Activated naive CD8-positive, alpha-beta T cell treated with anti-CD3 and anti-CD28 coated beads, Interleukin-2, amount 10 ng/mL, durations not matched to agents 7 days and 5 days (primary cell): ENCODE data around the gene CTSE. TPM values are rescaled to one million over a fixed set of nuclear protein-coding genes. Genes with fewer than 3 reads are reported as not detected.

Experiments used
- ATAC-seq: fragments of 150-1000 bp; cut with Tn5 transposase; one replicate; pipeline ENCODE4 v1.10.0; 2021; ENCODE audit warnings: low read depth, moderate library complexity
- POLR2A ChIA-PET: fragments of 350-600 bp; sonication (Branson Sonifier 250); formaldehyde crosslinking; loops from one replicate; lab custom pipeline; 2021; ENCODE audit warnings: antibody characterized with exemption; lab: Charles Lee
- DNase-seq: peaks from one replicate; pipeline ENCODE4 v3.0.0; 2021
- H3K27ac Mint-ChIP-seq: one replicate; pipeline ENCODE4 v1.8.0; 2022; ENCODE audit warnings: mild to moderate bottlenecking, mixed read lengths
- H3K27me3 Mint-ChIP-seq: one replicate; pipeline ENCODE4 v1.8.0; 2022; ENCODE audit warnings: mild to moderate bottlenecking, moderate library complexity, mixed read lengths
- H3K36me3 Mint-ChIP-seq: one replicate; pipeline ENCODE4 v1.8.0; 2021; ENCODE audit warnings: mild to moderate bottlenecking, mixed read lengths
- H3K4me1 Mint-ChIP-seq: one replicate; pipeline ENCODE4 v1.8.0; 2021; ENCODE audit warnings: mixed read lengths
- H3K4me3 Mint-ChIP-seq: one replicate; pipeline ENCODE4 v1.8.0; 2022; ENCODE audit warnings: mild to moderate bottlenecking, moderate library complexity, mixed read lengths
- H3K9me3 Mint-ChIP-seq: one replicate; pipeline ENCODE4 v1.8.0; 2021; ENCODE audit warnings: mixed read lengths
- total RNA-seq, 2 experiments: library from RNA; stranded (reverse); gene quantifications; one replicate each; pipeline ENCODE4 v1.2.3, GENCODE V29; 2021

CTSE gene
- total RNA-seq, 2 experiments from 2014 or later: not detected

GRCh38 chr1:205961991-205962820 is 61.5 kb downstream of the CTSE start:
- Mint-ChIP-seq H3K27ac (no peak overlapping the region), H3K9me3 (no peaks in the 10 kb centered on the region), H3K27me3 (peaks cover 13% of the 10 kb centered on the region), H3K4me1 (no peaks in the 10 kb centered on the region), H3K36me3 (no peaks in the 10 kb centered on the region), H3K4me3 (no peak overlapping the region)
- ATAC-seq: no peak
- DNase-seq: no peak
- POLR2A ChIA-PET: no interaction called here

- POLR2A ChIA-PET: no interaction called here
- peaks cover 19% of the 10 kb centered on the region for H3K27me3 Mint-ChIP-seq
- DNase-seq (no peak), ATAC-seq (no peak)
- H3K4me3 Mint-ChIP-seq: no peak overlapping the region
- no peaks in the 10 kb centered on the region for H3K36me3 Mint-ChIP-seq
- H3K27ac Mint-ChIP-seq: no peak overlapping the region
- H3K4me1 Mint-ChIP-seq: no peaks in the 10 kb centered on the region
- no peaks in the 10 kb centered on the region for H3K9me3 Mint-ChIP-seq
Observed at GRCh38 chr1:205961405-205961804, 62.3 kb downstream of the CTSE start.

- POLR2A ChIA-PET: no interaction called here
- Mint-ChIP-seq H3K36me3 (no peaks in the 10 kb centered on the region), H3K9me3 (no peaks in the 10 kb centered on the region), H3K4me3 (no peak overlapping the region), H3K27ac (no peak overlapping the region), H3K27me3 (peaks cover 26% of the 10 kb centered on the region), H3K4me1 (no peaks in the 10 kb centered on the region)
- DNase-seq (no peak), ATAC-seq (no peak)
Observed at GRCh38 chr1:205959789-205960188, 63.9 kb downstream of the CTSE start.

Other genes with a start within 250 kb of the CTSE start
- 10 to 100 TPM; 48.5 to 50.6 TPM for gene RAB29, start 248.4 kb downstream of the CTSE start, total RNA-seq
- 10 to 100 TPM; 16.8 to 19.6 TPM for gene SLC41A1, start 210.7 kb downstream of the CTSE start, total RNA-seq
- 1 to 10 TPM in 1 of 2 experiments, under 1 TPM in 1; 0.50 to 1.3 TPM for gene PM20D1, start 173.8 kb downstream of the CTSE start, total RNA-seq
- gene SLC26A9, start 80.4 kb downstream of the CTSE start, total RNA-seq: not detected
- gene RAB7B, start 20.5 kb downstream of the CTSE start, total RNA-seq: under 1 TPM; 0.80 to 0.91 TPM
- not detected for gene RHEX, start 29.3 kb upstream of the CTSE start, total RNA-seq
- not detected for gene AVPR1B, start 93.5 kb upstream of the CTSE start, total RNA-seq
- gene FAM72A, start 178.9 kb upstream of the CTSE start, total RNA-seq: 10 to 100 TPM; 21.3 to 22.1 TPM
- gene SRGAP2, start 179.6 kb upstream of the CTSE start, total RNA-seq: 10 to 100 TPM; 79.7 to 83.8 TPM